ENCODE measurements around the gene IBSP.

The IBSP gene

DNA sequence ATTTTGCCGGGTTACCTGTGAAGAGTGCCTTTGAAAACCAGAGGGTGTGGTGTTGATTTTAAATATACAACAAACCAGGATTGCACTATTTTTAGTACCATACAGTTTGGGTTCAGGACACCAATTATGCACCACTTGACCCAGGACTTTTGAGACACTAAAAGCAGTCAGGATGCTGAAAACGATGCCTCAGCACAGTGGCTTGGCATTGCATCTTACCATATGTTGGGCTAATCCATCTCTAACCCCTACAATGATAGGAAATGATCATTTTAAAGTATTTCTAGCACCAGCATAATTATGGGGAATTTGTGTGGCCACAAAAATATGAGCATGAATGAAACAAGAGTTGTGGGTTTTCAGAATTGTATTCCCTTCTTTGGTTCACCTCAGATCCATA is 4.1 kb downstream of the IBSP start:
- TF ChIP-seq, protein P1, sequence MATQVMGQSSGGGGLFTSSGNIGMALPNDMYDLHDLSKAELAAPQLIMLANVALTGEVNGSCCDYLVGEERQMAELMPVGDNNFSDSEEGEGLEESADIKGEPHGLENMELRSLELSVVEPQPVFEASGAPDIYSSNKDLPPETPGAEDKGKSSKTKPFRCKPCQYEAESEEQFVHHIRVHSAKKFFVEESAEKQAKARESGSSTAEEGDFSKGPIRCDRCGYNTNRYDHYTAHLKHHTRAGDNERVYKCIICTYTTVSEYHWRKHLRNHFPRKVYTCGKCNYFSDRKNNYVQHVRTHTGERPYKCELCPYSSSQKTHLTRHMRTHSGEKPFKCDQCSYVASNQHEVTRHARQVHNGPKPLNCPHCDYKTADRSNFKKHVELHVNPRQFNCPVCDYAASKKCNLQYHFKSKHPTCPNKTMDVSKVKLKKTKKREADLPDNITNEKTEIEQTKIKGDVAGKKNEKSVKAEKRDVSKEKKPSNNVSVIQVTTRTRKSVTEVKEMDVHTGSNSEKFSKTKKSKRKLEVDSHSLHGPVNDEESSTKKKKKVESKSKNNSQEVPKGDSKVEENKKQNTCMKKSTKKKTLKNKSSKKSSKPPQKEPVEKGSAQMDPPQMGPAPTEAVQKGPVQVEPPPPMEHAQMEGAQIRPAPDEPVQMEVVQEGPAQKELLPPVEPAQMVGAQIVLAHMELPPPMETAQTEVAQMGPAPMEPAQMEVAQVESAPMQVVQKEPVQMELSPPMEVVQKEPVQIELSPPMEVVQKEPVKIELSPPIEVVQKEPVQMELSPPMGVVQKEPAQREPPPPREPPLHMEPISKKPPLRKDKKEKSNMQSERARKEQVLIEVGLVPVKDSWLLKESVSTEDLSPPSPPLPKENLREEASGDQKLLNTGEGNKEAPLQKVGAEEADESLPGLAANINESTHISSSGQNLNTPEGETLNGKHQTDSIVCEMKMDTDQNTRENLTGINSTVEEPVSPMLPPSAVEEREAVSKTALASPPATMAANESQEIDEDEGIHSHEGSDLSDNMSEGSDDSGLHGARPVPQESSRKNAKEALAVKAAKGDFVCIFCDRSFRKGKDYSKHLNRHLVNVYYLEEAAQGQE (IDR thresholded peaks at IDR 0.05; ENCODE audit: insufficient read depth in 1 of 2, low read depth in 2 of 2, low read length in 2 of 2): no peak
- TF ChIP-seq POLR2AphosphoS5 (IDR thresholded peaks at IDR 0.05; ENCODE audit: low read depth, low read length) (no peak), SIN3A (IDR thresholded peaks at IDR 0.05; ENCODE audit: borderline replicate concordance, insufficient read depth, low read length) (no peak), FOXP2 (optimal IDR thresholded peaks at IDR 0.05; ENCODE audit: borderline replicate concordance, extremely low read depth, extremely low read length, insufficient read depth) (no peak), TAF1 (IDR thresholded peaks at IDR 0.05; ENCODE audit: borderline replicate concordance, insufficient read depth, low read length) (no peak)

DNA sequence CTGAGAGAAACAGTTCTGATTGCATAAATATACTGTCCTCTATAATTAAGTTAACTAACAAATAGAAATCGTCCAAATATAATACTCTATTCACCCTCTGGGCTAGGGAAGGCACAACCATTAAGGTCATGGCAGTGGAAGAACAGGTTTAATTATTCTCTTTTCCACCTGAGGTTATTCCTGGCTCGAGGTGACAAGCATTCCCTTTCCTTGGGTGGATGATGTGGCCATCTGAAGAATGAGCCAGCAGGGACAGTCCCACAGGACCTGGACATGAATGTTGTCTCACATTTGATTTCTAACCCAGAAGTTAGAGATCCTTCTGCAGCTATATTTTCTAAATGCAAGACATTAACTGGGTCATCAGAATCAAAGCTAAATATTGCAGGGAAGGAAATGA is 5.5 kb downstream of the IBSP start:
- TF ChIP-seq POLR2AphosphoS5 (IDR thresholded peaks at IDR 0.05; ENCODE audit: low read depth, low read length) (no peak), SIN3A (IDR thresholded peaks at IDR 0.05; ENCODE audit: borderline replicate concordance, insufficient read depth, low read length) (no peak), FOXP2 (optimal IDR thresholded peaks at IDR 0.05; ENCODE audit: borderline replicate concordance, extremely low read depth, extremely low read length, insufficient read depth) (no peak), TAF1 (IDR thresholded peaks at IDR 0.05; ENCODE audit: borderline replicate concordance, insufficient read depth, low read length) (no peak)
- TF ChIP-seq, protein P1 (IDR thresholded peaks at IDR 0.05; ENCODE audit: insufficient read depth in 1 of 2, low read depth in 2 of 2, low read length in 2 of 2): no peak

DNA sequence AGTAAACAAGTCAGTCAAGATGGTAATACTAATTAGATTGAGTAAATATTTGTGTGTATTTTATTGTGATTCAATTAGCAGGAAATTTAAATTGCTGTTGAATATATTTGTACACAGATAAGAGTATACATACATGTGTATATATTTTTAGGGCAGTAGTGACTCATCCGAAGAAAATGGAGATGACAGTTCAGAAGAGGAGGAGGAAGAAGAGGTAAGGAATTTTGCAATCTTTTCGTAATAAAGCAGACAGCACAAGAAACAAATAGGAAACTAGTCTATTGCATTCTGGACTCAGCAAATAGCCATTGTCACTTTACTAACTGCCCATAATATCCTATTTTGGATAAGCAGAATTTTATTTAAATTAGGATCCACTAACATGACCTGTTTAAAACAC is 6.6 kb downstream of the IBSP start:
- TF ChIP-seq SIN3A (IDR thresholded peaks at IDR 0.05; ENCODE audit: borderline replicate concordance, insufficient read depth, low read length) (no peak), TAF1 (IDR thresholded peaks at IDR 0.05; ENCODE audit: borderline replicate concordance, insufficient read depth, low read length) (no peak), FOXP2 (optimal IDR thresholded peaks at IDR 0.05; ENCODE audit: borderline replicate concordance, extremely low read depth, extremely low read length, insufficient read depth) (no peak), POLR2AphosphoS5 (IDR thresholded peaks at IDR 0.05; ENCODE audit: low read depth, low read length) (no peak)
- TF ChIP-seq, protein P1 (IDR thresholded peaks at IDR 0.05; ENCODE audit: insufficient read depth in 1 of 2, low read depth in 2 of 2, low read length in 2 of 2): no peak

DNA sequence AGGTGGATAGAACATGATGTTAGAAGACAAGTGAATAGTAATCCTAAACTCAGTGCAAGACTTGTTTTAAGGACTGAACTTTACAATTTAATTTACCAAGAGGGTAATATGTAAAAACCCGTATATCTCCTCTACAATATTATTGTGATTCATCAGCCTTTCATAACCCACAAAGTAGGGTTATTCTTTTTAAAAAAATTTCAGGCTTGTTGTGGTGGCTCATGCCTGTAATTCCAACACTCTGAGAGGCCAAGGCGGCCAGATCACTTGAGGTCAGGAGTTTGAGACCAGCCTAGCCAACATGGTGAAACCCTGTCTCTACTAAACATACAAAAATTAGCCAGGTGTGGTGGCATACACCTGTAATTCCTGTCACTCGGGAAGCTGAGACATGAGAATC is 7.2 kb downstream of the IBSP start:
- TF ChIP-seq TAF1 (IDR thresholded peaks at IDR 0.05; ENCODE audit: borderline replicate concordance, insufficient read depth, low read length): no peak
- TF ChIP-seq SIN3A (IDR thresholded peaks at IDR 0.05; ENCODE audit: borderline replicate concordance, insufficient read depth, low read length): no peak
- TF ChIP-seq POLR2AphosphoS5 (IDR thresholded peaks at IDR 0.05; ENCODE audit: low read depth, low read length): no peak
- TF ChIP-seq FOXP2 (optimal IDR thresholded peaks at IDR 0.05; ENCODE audit: borderline replicate concordance, extremely low read depth, extremely low read length, insufficient read depth): no peak
- TF ChIP-seq, protein P1 (IDR thresholded peaks at IDR 0.05; ENCODE audit: insufficient read depth in 1 of 2, low read depth in 2 of 2, low read length in 2 of 2): no peak

DNA sequence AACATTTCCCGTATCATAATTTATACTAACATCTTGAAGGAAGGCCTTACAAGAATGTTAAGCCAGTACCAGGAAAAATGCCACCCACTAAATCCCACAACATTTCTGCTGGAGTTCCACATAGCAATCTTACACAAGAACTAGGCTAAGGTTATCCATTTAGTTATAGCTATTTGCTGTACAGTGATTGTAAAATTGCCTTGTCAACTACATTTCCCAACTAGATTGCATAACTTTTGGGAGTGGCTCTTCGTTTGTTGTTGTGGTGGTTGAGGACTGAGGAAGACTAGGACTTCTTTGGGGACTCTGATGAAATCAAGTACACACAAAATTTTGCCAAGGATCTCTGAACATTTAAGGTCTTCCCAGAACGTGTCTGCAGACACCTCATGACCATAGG is 8.0 kb downstream of the IBSP start:
- TF ChIP-seq SIN3A (IDR thresholded peaks at IDR 0.05; ENCODE audit: borderline replicate concordance, insufficient read depth, low read length) (no peak), FOXP2 (optimal IDR thresholded peaks at IDR 0.05; ENCODE audit: borderline replicate concordance, extremely low read depth, extremely low read length, insufficient read depth) (no peak), TAF1 (IDR thresholded peaks at IDR 0.05; ENCODE audit: borderline replicate concordance, insufficient read depth, low read length) (no peak), POLR2AphosphoS5 (IDR thresholded peaks at IDR 0.05; ENCODE audit: low read depth, low read length) (no peak)
- TF ChIP-seq, protein P1 (IDR thresholded peaks at IDR 0.05; ENCODE audit: insufficient read depth in 1 of 2, low read depth in 2 of 2, low read length in 2 of 2): no peak

All from PFSK-1 (cell line).